ENCODE data around the gene TFAM. TPM values are rescaled to one million over a fixed set of nuclear protein-coding genes. Genes with fewer than 3 reads are reported as not detected.

The TFAM gene
- 24.6 and 30.0 TPM in 2 replicates for total RNA-seq

GRCh38 chr10:58384999-58385783 is at the start of gene TFAM:
Gene TFAM, plus strand, starts transcription at chr10:58385410. Its CDS starts 138 bp downstream, at chr10:58385548.

Other genes with a start within 250 kb of the TFAM start
- 3.6 and 4.5 TPM in 2 replicates for gene IPMK, start 117.5 kb upstream of the TFAM start, total RNA-seq
- 20.6 and 25.7 TPM in 2 replicates for gene CISD1, start 116.2 kb upstream of the TFAM start, total RNA-seq
- gene UBE2D1, start 50.4 kb upstream of the TFAM start, total RNA-seq = 11.1 and 12.6 TPM in 2 replicates
- 23.6 and 50.1 TPM in 2 replicates for gene BICC1, start 127.5 kb downstream of the TFAM start, total RNA-seq